K562 (cell line): ENCODE results near the gene MADD. TPM values are rescaled to one million over a fixed set of nuclear protein-coding genes. Genes with fewer than 3 reads are reported as not detected.

Source experiments
- ATAC-seq: fragments of 200-7000 bp; cut with Tn5 transposase; 3 replicates; pipeline ENCODE4 v1.9.1; 2020; ENCODE audit warnings: moderate library complexity
- BruUV-seq: library from RNA; stranded (reverse); fragments of 400-500 nt; replicated peaks from 2 replicates; lab custom pipeline; 2021; lab: Mats Ljungman, UMichigan
- CTCF ChIA-PET: fragments of 300-600 bp; formaldehyde crosslinking; extraction: SDS; loops from one replicate; lab custom pipeline; 2021; ENCODE audit warnings: low intra/inter-chr PET ratio; lab: Yijun Ruan, JAX
- POLR2A ChIA-PET: fragments of 300-600, 350-650 bp; sonication (Branson Sonifier 250); formaldehyde crosslinking; extraction: SDS; loops from one replicate; lab custom pipeline; 2021; ENCODE audit warnings: antibody characterized with exemption, inconsistent platforms; lab: Yijun Ruan, JAX
- DNase-seq, 4 experiments: peaks; one replicate each; pipeline versions ENCODE4 v3.0.0 to v3.0.0-alpha.2; 2011 to 2018; ENCODE audit warnings: low spot score in 3 of 4, mixed read lengths in 3 of 4; ENCODE audit errors: extremely low read depth in 1 of 4
- FAIRE-seq: peaks from 2 replicates; lab custom pipeline; 2011; peaks lifted over from hg19 to GRCh38; lab: Jason Lieb, UNC
- H2AFZ ChIP-seq: 2 replicates; pipeline ENCODE4 v1.6.0; 2011; ENCODE audit warnings: low read depth, low read length, control low read depth, inconsistent platforms
- H3K27ac ChIP-seq: fragments of 200-600 bp; 3 replicates; pipeline ENCODE4 v1.8.0; 2011; ENCODE audit warnings: low read depth, mild to moderate bottlenecking, control low read depth, inconsistent platforms, low read length, moderate library complexity, mixed read lengths; ENCODE audit errors: extremely low read depth
- H3K27me3 ChIP-seq, 2 experiments: fragments of 300-600 bp in 1 of 2; 2 replicates in 1 of 2; 3 replicates in 1 of 2; pipeline versions ENCODE4 v1.6.0 to v1.8.0; 2011; ENCODE audit warnings: inconsistent platforms in 2 of 2, low read length in 2 of 2, mild to moderate bottlenecking in 1 of 2, mixed read lengths in 1 of 2, moderate library complexity in 1 of 2; ENCODE audit not compliant: control insufficient read depth in 2 of 2, insufficient read depth in 2 of 2
- H3K36me3 ChIP-seq: fragments of 300-600 bp; 3 replicates; pipeline ENCODE4 v1.8.0; 2011; ENCODE audit warnings: mild to moderate bottlenecking, low read length, inconsistent platforms; ENCODE audit not compliant: control insufficient read depth, insufficient read depth
- H3K4me1 ChIP-seq, 2 experiments: fragments of 200-600 bp in 1 of 2; replicated peaks in 1 of 2; 2 replicates in 1 of 2; 3 replicates in 1 of 2; pipeline versions ENCODE4 v1.5.1 to v1.8.0; 2011; ENCODE audit warnings: inconsistent platforms in 2 of 2, low read length in 2 of 2, mild to moderate bottlenecking in 1 of 2, mixed read lengths in 1 of 2, moderate library complexity in 1 of 2; ENCODE audit not compliant: control insufficient read depth in 2 of 2, insufficient read depth in 2 of 2
- H3K4me2 ChIP-seq: 2 replicates; pipeline ENCODE4 v1.6.1; 2011; ENCODE audit warnings: low read length, control low read depth, inconsistent platforms, mixed read lengths; ENCODE audit not compliant: insufficient read depth
- H3K4me3 ChIP-seq: fragments of 200-600 bp; sonication (generic), shearing (Covaris generic); 2 replicates; pipeline ENCODE4 v1.5.1; 2016; ENCODE audit warnings: control low read depth, inconsistent platforms
- H3K79me2 ChIP-seq: fragments of 200-600 bp; 3 replicates; pipeline ENCODE4 v1.8.0; 2011; ENCODE audit warnings: low read length, inconsistent platforms; ENCODE audit not compliant: control insufficient read depth, insufficient read depth
- H3K9ac ChIP-seq, 2 experiments: 2 replicates each; pipeline versions ENCODE4 v1.6.0 to v1.6.1; 2011; ENCODE audit warnings: low read depth in 2 of 2, low read length in 2 of 2, control low read depth in 1 of 2, inconsistent platforms in 1 of 2, mild to moderate bottlenecking in 1 of 2, mixed read lengths in 1 of 2; ENCODE audit not compliant: insufficient read depth in 1 of 2
- H3K9me1 ChIP-seq: one replicate; pipeline ENCODE4 v1.6.0; 2011; ENCODE audit warnings: inconsistent platforms, mild to moderate bottlenecking, low read length, moderate library complexity; ENCODE audit not compliant: control insufficient read depth, insufficient read depth
- H3K9me3 ChIP-seq: replicated peaks from 2 replicates; pipeline ENCODE4 v1.5.1; 2011; ENCODE audit warnings: low read depth, low read length, inconsistent platforms; ENCODE audit not compliant: control insufficient read depth, insufficient read depth
- H4K20me1 ChIP-seq: replicated peaks from 2 replicates; pipeline ENCODE4 v1.6.1; 2011; ENCODE audit warnings: low read length, inconsistent platforms, mixed read lengths; ENCODE audit not compliant: control insufficient read depth, insufficient read depth
- EP400 ChIP-seq: fragments of 450-650 bp; IDR thresholded peaks from 2 replicates; pipeline ENCODE4 v1.6.1; 2017; ENCODE audit warnings: antibody characterized with exemption, mild to moderate bottlenecking, moderate library complexity
- FOXM1 ChIP-seq, 2 experiments: fragments of 450-650 bp in 1 of 2; sonication (generic) in 1 of 2; formaldehyde crosslinking in 1 of 2; IDR thresholded peaks; 2 replicates each; pipeline versions ENCODE4 v1.6.1 to v1.9.0; 2017 to 2022; ENCODE audit warnings: low read depth in 2 of 2, mild to moderate bottlenecking in 2 of 2, missing genetic modification reagents in 1 of 2, moderate library complexity in 1 of 2
- HNRNPUL1 ChIP-seq: fragments of 200-400 bp; formaldehyde crosslinking; IDR thresholded peaks from 2 replicates; pipeline ENCODE4 v1.6.1; 2017; ENCODE audit warnings: low read length
- SMARCA5 ChIP-seq: fragments of 450-650 bp; IDR thresholded peaks from 2 replicates; pipeline ENCODE4 v1.6.1; 2016
- TOE1 ChIP-seq, 2 experiments: fragments of 450-650 bp in 1 of 2; sonication (generic) in 1 of 2; formaldehyde crosslinking in 1 of 2; IDR thresholded peaks; 2 replicates each; pipeline versions ENCODE4 v1.7.1 to v1.8.0; 2016 to 2022; ENCODE audit warnings: borderline replicate concordance in 2 of 2, mild to moderate bottlenecking in 2 of 2, antibody characterized with exemption in 1 of 2, inconsistent platforms in 1 of 2, low read depth in 1 of 2, missing genetic modification reagents in 1 of 2, moderate library complexity in 1 of 2
- ZNF263 ChIP-seq: sonication (generic); formaldehyde crosslinking; IDR thresholded peaks from 2 replicates; pipeline ENCODE4 v1.8.0; 2022; ENCODE audit warnings: mild to moderate bottlenecking, missing genetic modification reagents, borderline replicate concordance
- ZNF277 ChIP-seq: fragments of 250-450 bp; sonication (Bioruptor Pico); IDR thresholded peaks from 2 replicates; pipeline ENCODE4 v1.8.0; 2022; ENCODE audit warnings: inconsistent platforms, mild to moderate bottlenecking, moderate library complexity, borderline replicate concordance
- WGBS: fragments of 100-300 bp; shearing (Covaris generic); methylation state at CpG from one replicate; pipeline ENCODE4 v1.1.6; 2016; ENCODE audit warnings: low coverage, mixed read lengths; ENCODE audit not compliant: insufficient coverage; ENCODE audit errors: missing lambda C conversion rate; 5-methylcytosine and 5-hydroxymethylcytosine counted together
- in situ Hi-C: fragments of 300-500 bp; cut with MboI; formaldehyde crosslinking; loops from 4 replicates; pipeline ENCODE4 v1.15.0; 2018; ENCODE audit warnings: inconsistent platforms, mixed read lengths
- intact Hi-C: fragments of 100-400 bp; cut with micrococcal nuclease; formaldehyde crosslinking; loops from 2 replicates; pipeline ENCODE4 v1.14.2; 2022
- polyA plus RNA-seq, 8 experiments: library from polyadenylated mRNA; depleted of rRNA in 4 of 8; stranded (reverse) in 5 of 8; unstranded in 3 of 8; fragments of >200 nt; fragmentation: Nextera tagmentation in 2 of 8; fragmentation: Illumina TruSeq in 1 of 8; extraction: Ambion mirVana in 2 of 8; extraction: Trizol in 1 of 8; gene quantifications; 2 replicates each; pipeline versions ENCODE4 v1.2.1 to v1.2.3, GENCODE V29; 2011 to 2014; ENCODE audit warnings: inconsistent platforms in 1 of 8, missing spikeins in 1 of 8
- total RNA-seq, 7 experiments: library from RNA; depleted of rRNA in 6 of 7; stranded (reverse); fragments of >200 nt in 6 of 7; fragmentation: Illumina TruSeq in 2 of 7; extraction: Trizol in 2 of 7; gene quantifications; 2 replicates each; pipeline versions ENCODE4 v1.2.1 to v1.2.3, GENCODE V29; 2011 to 2021; ENCODE audit warnings: low replicate concordance in 1 of 7
- TF ChIP-seq, protein P1 (sequence below): fragments of 450-650 bp; IDR thresholded peaks from 2 replicates; pipeline ENCODE4 v1.6.1; 2016

Gene MADD
- total and polyA plus RNA-seq, 9 of the 15 experiments (the other 6 are each of a cell fraction or from before 2014, with no cell fraction given) = 0.68 to 57.6 (median 33.6) TPM

GRCh38 chr11:47376107-47376524 lies 106.2 kb downstream of the MADD start:
- peaks cover 37 to 51% of the 10 kb centered on the region in 2 experiments for H3K4me1 ChIP-seq
- BruUV-seq = no TSS peak
- peak overlapping the region; percentile 47; the same call in 1 of the 2 replicates for H3K4me3 ChIP-seq
- ChIA-PET POLR2A (interaction anchor here (1.3 kb wide), 1 partner anchor 24 kb away, joined by 3 read pairs; no protein-coding TSS in a partner anchor), CTCF (interaction anchor here (0.7 kb wide), 1 partner anchor 78 kb away, joined by 3 read pairs; no protein-coding TSS in a partner anchor)
- intact Hi-C loops = loop anchor here (10.0 kb wide), 1 partner anchor 239 kb away; no protein-coding TSS in a partner anchor
- FAIRE-seq (no peak), ATAC-seq (no peak), DNase-seq (no peak)
- peak overlapping the region; percentile 76 for H3K4me2 ChIP-seq
- H3K27me3 ChIP-seq = no peaks in the 10 kb centered on the region
- H3K9ac ChIP-seq = peak overlapping the region in 1 of 2 experiments; percentile 93; a peak in 2 of 4 replicates
- H3K27ac ChIP-seq = peak overlapping the region; percentile 86
- no peaks in the 10 kb centered on the region for H3K9me3 ChIP-seq
- peaks cover 26% of the 10 kb centered on the region for H3K79me2 ChIP-seq
- 59% methylated on average over 8 of the region's 8 CpGs for WGBS
- H2AFZ ChIP-seq = no peak overlapping the region
- in situ Hi-C loops = no loop called here
- peaks cover 15% of the 10 kb centered on the region; the same call in 1 of the 3 replicates for H3K36me3 ChIP-seq
- H3K9me1 ChIP-seq = no peaks in the 10 kb centered on the region
- TF ChIP-seq ZNF263 (CRISPR knock-in tag) = peak; percentile 100
- TF ChIP-seq FOXM1 (IDR thresholded peaks at IDR 0.05; ENCODE audit: low read depth) = no peak
- TF ChIP-seq FOXM1 (CRISPR knock-in tag; IDR thresholded peaks at IDR 0.05; ENCODE audit: low read depth) = 0 out of 2 replicates have a peak, but pooled peaks have one; percentile 27
- TF ChIP-seq ZNF277 (CRISPR knock-in tag) = no peak
- TF ChIP-seq SMARCA5 = peak; percentile 42; the same call in 1 of the 2 replicates
- no peak for TF ChIP-seq EP400
- no peak for TF ChIP-seq HNRNPUL1
- 0 out of 2 replicates have a peak, but pooled peaks have one; percentile 34 for TF ChIP-seq TOE1 (IDR thresholded peaks at IDR 0.05; ENCODE audit: borderline replicate concordance)
- no peak for TF ChIP-seq TOE1 (CRISPR knock-in tag; IDR thresholded peaks at IDR 0.05; ENCODE audit: borderline replicate concordance, low read depth)
- TF ChIP-seq, protein P1, sequence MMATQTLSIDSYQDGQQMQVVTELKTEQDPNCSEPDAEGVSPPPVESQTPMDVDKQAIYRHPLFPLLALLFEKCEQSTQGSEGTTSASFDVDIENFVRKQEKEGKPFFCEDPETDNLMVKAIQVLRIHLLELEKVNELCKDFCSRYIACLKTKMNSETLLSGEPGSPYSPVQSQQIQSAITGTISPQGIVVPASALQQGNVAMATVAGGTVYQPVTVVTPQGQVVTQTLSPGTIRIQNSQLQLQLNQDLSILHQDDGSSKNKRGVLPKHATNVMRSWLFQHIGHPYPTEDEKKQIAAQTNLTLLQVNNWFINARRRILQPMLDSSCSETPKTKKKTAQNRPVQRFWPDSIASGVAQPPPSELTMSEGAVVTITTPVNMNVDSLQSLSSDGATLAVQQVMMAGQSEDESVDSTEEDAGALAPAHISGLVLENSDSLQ = peak; percentile 73
- TF ChIP-seq, all 486 proteins: peak for 5
- H4K20me1 ChIP-seq = no peaks in the 10 kb centered on the region
